Left lung (tissue), 10 donors: ENCODE measurements around the gene PSD4. TPM values are rescaled to one million over a fixed set of nuclear protein-coding genes. Genes with fewer than 3 reads are reported as not detected.

Experiments
- ATAC-seq: fragments of 200-7000 bp; cut with Tn5 transposase; one replicate; pipeline ENCODE4 v1.9.1; 2020; ENCODE audit warnings: moderate library complexity
- DNase-seq, 4 donors: peaks; one replicate each; pipeline ENCODE4 v3.0.0-alpha.2; 2013 to 2020
- H3K27ac ChIP-seq, 2 donors: fragments of 200-600 bp; sonication (generic) in 1 of 2; one replicate each; pipeline versions ENCODE4 v1.5.0 to v1.8.0; 2020 to 2021
- H3K27me3 ChIP-seq, 2 donors: fragments of 200-600 bp; sonication (generic) in 1 of 2; one replicate each; pipeline versions ENCODE4 v1.5.0 to v1.8.0; 2020 to 2021
- H3K36me3 ChIP-seq, 2 donors: fragments of 200-600 bp; sonication (generic) in 1 of 2; one replicate each; pipeline versions ENCODE4 v1.5.0 to v1.8.0; 2020 to 2021
- H3K4me1 ChIP-seq, 2 donors: fragments of 200-600 bp; one replicate each; pipeline ENCODE4 v1.8.0; 2021
- H3K4me3 ChIP-seq, 2 donors: fragments of 200-600 bp; sonication (generic) in 1 of 2; one replicate each; pipeline versions ENCODE4 v1.5.0 to v1.8.0; 2020 to 2021; ENCODE audit warnings: mild to moderate bottlenecking in 1 of 2
- H3K9me3 ChIP-seq, 2 donors: fragments of 200-600 bp; sonication (generic) in 1 of 2; one replicate each; pipeline versions ENCODE4 v1.5.0 to v1.8.0; 2020 to 2021
- intact Hi-C, 2 donors: fragments of 100-400 bp; cut with DNase I; formaldehyde crosslinking; loops; one replicate each; pipeline versions ENCODE4 v1.11.2 to v1.14.2; 2022
- polyA plus RNA-seq, 6 donors: library from polyadenylated mRNA; unstranded; fragments of 120-200 nt; gene quantifications; one replicate each; pipeline ENCODE4 v1.2.1, GENCODE V29; 2013; ENCODE audit not compliant: insufficient read length in 6 of 6
- total RNA-seq, 2 donors: library from RNA; stranded (reverse); fragmentation: NEBNext Ultra II Directional; extraction: Animal tissue kit (Norgen Biotek cat#: 25700); gene quantifications; one replicate each; pipeline ENCODE4 v1.2.1, GENCODE V29; 2021
- TF ChIP-seq, protein P1 (sequence below), 2 donors: fragments of 200-600 bp; sonication (generic) in 1 of 2; IDR thresholded peaks; one replicate each; pipeline versions ENCODE4 v1.5.0 to v1.8.0; 2021; ENCODE audit warnings: antibody characterized with exemption in 2 of 2
- donor health status: DM: no; HTN: yes; CAD: no.
- donor health status: DM: no; HTN: no; CAD: no.

The PSD4 gene
- total and polyA plus RNA-seq, 8 donors: 15.3 to 50.2 (median 20.7) TPM

GRCh38 chr2:113227698-113228097, 53.9 kb downstream of the PSD4 start:
- no peaks in the 10 kb centered on the region for H3K9me3 ChIP-seq
- H3K36me3 ChIP-seq: no peaks in the 10 kb centered on the region
- H3K27ac ChIP-seq: no peak overlapping the region
- TF ChIP-seq, protein P1, sequence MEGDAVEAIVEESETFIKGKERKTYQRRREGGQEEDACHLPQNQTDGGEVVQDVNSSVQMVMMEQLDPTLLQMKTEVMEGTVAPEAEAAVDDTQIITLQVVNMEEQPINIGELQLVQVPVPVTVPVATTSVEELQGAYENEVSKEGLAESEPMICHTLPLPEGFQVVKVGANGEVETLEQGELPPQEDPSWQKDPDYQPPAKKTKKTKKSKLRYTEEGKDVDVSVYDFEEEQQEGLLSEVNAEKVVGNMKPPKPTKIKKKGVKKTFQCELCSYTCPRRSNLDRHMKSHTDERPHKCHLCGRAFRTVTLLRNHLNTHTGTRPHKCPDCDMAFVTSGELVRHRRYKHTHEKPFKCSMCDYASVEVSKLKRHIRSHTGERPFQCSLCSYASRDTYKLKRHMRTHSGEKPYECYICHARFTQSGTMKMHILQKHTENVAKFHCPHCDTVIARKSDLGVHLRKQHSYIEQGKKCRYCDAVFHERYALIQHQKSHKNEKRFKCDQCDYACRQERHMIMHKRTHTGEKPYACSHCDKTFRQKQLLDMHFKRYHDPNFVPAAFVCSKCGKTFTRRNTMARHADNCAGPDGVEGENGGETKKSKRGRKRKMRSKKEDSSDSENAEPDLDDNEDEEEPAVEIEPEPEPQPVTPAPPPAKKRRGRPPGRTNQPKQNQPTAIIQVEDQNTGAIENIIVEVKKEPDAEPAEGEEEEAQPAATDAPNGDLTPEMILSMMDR (IDR thresholded peaks at IDR 0.05): no peak
- intact Hi-C loops: no loop called here
- no peak for DNase-seq
- no peaks in the 10 kb centered on the region for H3K27me3 ChIP-seq
- H3K4me1 ChIP-seq: no peaks in the 10 kb centered on the region
- ATAC-seq: no peak
- H3K4me3 ChIP-seq: no peak overlapping the region

DNA sequence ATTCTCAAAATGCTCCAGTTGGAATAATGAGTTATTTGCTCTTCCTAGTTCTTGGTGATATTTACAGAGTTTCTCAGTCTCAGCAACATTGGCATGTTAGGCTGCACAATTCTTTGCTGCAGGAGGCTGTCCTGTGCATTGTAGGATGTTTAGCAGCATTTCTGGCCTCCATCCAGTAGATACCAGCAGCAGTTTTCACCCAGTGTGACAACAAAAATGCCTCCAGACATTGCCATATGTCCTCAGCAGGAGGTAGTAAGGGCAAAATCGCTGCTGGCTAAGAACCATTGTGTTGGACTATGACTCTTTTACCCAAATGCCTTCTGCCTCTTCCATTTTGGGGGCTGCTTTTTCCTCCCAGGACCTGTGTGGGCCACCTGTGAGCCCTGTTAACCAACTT, 54.6 kb downstream of the PSD4 start:
- no peak for ATAC-seq
- intact Hi-C loops: no loop called here
- TF ChIP-seq, protein P1 (IDR thresholded peaks at IDR 0.05): no peak
- no peak for DNase-seq
- Histone ChIP-seq H3K4me3 (no peak overlapping the region), H3K36me3 (no peaks in the 10 kb centered on the region), H3K27me3 (no peaks in the 10 kb centered on the region), H3K4me1 (no peaks in the 10 kb centered on the region), H3K9me3 (no peaks in the 10 kb centered on the region), H3K27ac (no peak overlapping the region)

- intact Hi-C loops: no loop called here
- TF ChIP-seq, protein P1 (IDR thresholded peaks at IDR 0.05): no peak
- no peaks in the 10 kb centered on the region for H3K27me3 ChIP-seq
- DNase-seq (no peak), ATAC-seq (no peak)
- H3K4me3 ChIP-seq: no peak overlapping the region
- no peaks in the 10 kb centered on the region for H3K4me1 ChIP-seq
- no peak overlapping the region for H3K27ac ChIP-seq
- H3K9me3 ChIP-seq: no peaks in the 10 kb centered on the region
- H3K36me3 ChIP-seq: no peaks in the 10 kb centered on the region
Observed at GRCh38 chr2:113228991-113229716, 55.4 kb downstream of the PSD4 start.

DNA sequence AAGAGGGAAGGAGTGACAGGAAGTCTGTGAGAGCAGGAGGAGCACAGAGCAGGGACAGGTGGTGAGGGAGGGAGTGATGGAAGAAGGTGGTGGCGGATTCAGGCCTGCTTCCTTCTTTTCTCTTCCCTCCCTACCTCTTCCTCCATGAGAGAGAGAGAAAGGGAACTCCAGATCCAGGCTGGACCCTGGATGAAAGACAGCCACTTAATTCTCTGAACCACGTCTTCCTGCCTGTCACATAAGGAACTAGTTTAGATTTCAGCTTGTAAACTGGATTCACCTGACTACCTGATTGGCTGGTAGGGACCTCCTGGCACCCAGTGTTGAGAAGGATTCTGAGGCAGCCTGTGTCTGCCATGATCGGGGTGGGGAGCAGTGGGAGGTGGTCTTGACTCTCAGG, 56.0 kb downstream of the PSD4 start:
- peak overlapping the region in 1 of 2 donors; percentile 18 for H3K27ac ChIP-seq
- H3K36me3 ChIP-seq: no peaks in the 10 kb centered on the region
- TF ChIP-seq, protein P1 (IDR thresholded peaks at IDR 0.05): no peak
- ATAC-seq (no peak), DNase-seq (no peak)
- no peaks in the 10 kb centered on the region for H3K9me3 ChIP-seq
- intact Hi-C loops: no loop called here
- no peak overlapping the region for H3K4me3 ChIP-seq
- no peaks in the 10 kb centered on the region for H3K27me3 ChIP-seq
- no peaks in the 10 kb centered on the region for H3K4me1 ChIP-seq

GRCh38 chr2:113230531-113230930, 56.8 kb downstream of the PSD4 start:
- H3K36me3 ChIP-seq: no peaks in the 10 kb centered on the region
- no peak overlapping the region for H3K4me3 ChIP-seq
- intact Hi-C loops: no loop called here
- DNase-seq (no peak), ATAC-seq (no peak)
- no peaks in the 10 kb centered on the region for H3K4me1 ChIP-seq
- H3K27me3 ChIP-seq: no peaks in the 10 kb centered on the region
- peak overlapping the region in 1 of 2 donors; percentile 18 for H3K27ac ChIP-seq
- no peaks in the 10 kb centered on the region for H3K9me3 ChIP-seq
- TF ChIP-seq, protein P1 (IDR thresholded peaks at IDR 0.05): no peak
